Hepatocyte (in vitro differentiated cells): Measurements from ENCODE around the gene BORCS6. TPM values are rescaled to one million over a fixed set of nuclear protein-coding genes. Genes with fewer than 3 reads are reported as not detected.
A peak's percentile ranks its signal among the peaks of the same experiment; 100 is the strongest.

Experiments
- DNase-seq: peaks from one replicate; pipeline ENCODE4 v3.0.0-alpha.2; 2016; ENCODE audit warnings: low spot score
- H2AFZ ChIP-seq: fragments of 200-600 bp; sonication (generic); 2 replicates; pipeline ENCODE4 v1.6.0; 2016; ENCODE audit warnings: antibody characterized with exemption, mild to moderate bottlenecking
- H3K27ac ChIP-seq: fragments of 200-600 bp; sonication (generic); 2 replicates; pipeline ENCODE4 v1.5.1; 2016; ENCODE audit warnings: mild to moderate bottlenecking
- H3K27me3 ChIP-seq: fragments of 200-600 bp; sonication (generic); 2 replicates; pipeline ENCODE4 v1.6.1; 2016
- H3K36me3 ChIP-seq: fragments of 200-600 bp; sonication (generic); replicated peaks from 2 replicates; pipeline ENCODE4 v1.5.1; 2016; ENCODE audit warnings: low read depth; ENCODE audit not compliant: insufficient read depth
- H3K4me1 ChIP-seq: fragments of 200-600 bp; sonication (generic); 2 replicates; pipeline ENCODE4 v1.5.1; 2016; ENCODE audit warnings: mild to moderate bottlenecking, moderate library complexity; ENCODE audit not compliant: insufficient read depth
- H3K4me2 ChIP-seq: fragments of 200-600 bp; sonication (generic); 2 replicates; pipeline ENCODE4 v1.6.0; 2016
- H3K4me3 ChIP-seq: fragments of 200-600 bp; sonication (generic); 2 replicates; pipeline ENCODE4 v1.5.1; 2016; ENCODE audit warnings: mild to moderate bottlenecking
- H3K79me2 ChIP-seq: fragments of 200-600 bp; sonication (generic); 2 replicates; pipeline ENCODE4 v1.6.0; 2017; ENCODE audit warnings: mild to moderate bottlenecking
- H3K9me2 ChIP-seq: fragments of 200-600 bp; sonication (generic); replicated peaks from 2 replicates; pipeline ENCODE4 v1.6.0; 2017; ENCODE audit warnings: mild to moderate bottlenecking; ENCODE audit not compliant: insufficient read depth
- H3K9me3 ChIP-seq: fragments of 200-600 bp; sonication (generic); 2 replicates; pipeline ENCODE4 v1.5.1; 2016; ENCODE audit warnings: low read depth, mild to moderate bottlenecking
- H4K20me1 ChIP-seq: fragments of 200-600 bp; sonication (generic); 2 replicates; pipeline ENCODE4 v1.6.0; 2016; ENCODE audit warnings: mild to moderate bottlenecking; ENCODE audit not compliant: insufficient read depth, poor library complexity, severe bottlenecking
- CTCF ChIP-seq: fragments of 200-600 bp; sonication (generic); IDR thresholded peaks from 2 replicates; pipeline ENCODE4 v1.5.1; 2016; ENCODE audit warnings: antibody characterized with exemption, mild to moderate bottlenecking; ENCODE audit not compliant: poor library complexity
- EZH2 ChIP-seq: fragments of 200-600 bp; sonication (generic); IDR thresholded peaks from 2 replicates; pipeline ENCODE4 v1.6.1; 2016; ENCODE audit warnings: antibody characterized with exemption, mild to moderate bottlenecking, borderline replicate concordance
- EZH2phosphoT487 ChIP-seq: fragments of 200-600 bp; sonication (generic); IDR thresholded peaks from one replicate; pipeline ENCODE4 v1.6.1; 2018; ENCODE audit warnings: antibody characterized with exemption, mild to moderate bottlenecking, low read depth, moderate library complexity; ENCODE audit not compliant: unreplicated experiment, severe bottlenecking
- WGBS: methylation state at CpG from one replicate; pipeline ENCODE4 v1.1.6; 2016; ENCODE audit warnings: low lambda C conversion rate; ENCODE audit errors: missing lambda C conversion rate; 5-methylcytosine and 5-hydroxymethylcytosine counted together
- polyA plus RNA-seq: library from polyadenylated mRNA; unstranded; fragments of >200 nt; fragmentation: Nextera tagmentation; extraction: Ambion mirVana; gene quantifications from 2 replicates; pipeline ENCODE4 v1.2.1, GENCODE V29; 2016
- total RNA-seq: library from RNA; depleted of rRNA; stranded (reverse); fragments of >200 nt; gene quantifications from 2 replicates; pipeline ENCODE4 v1.2.3, GENCODE V29; 2014

BORCS6 gene
- total and polyA plus RNA-seq, 2 experiments from 2014 or later, result 9.4 to 10.2 TPM

GRCh38 chr17:8156246-8156992, 33.6 kb downstream of the BORCS6 start:
- no peaks in the 10 kb centered on the region for H3K27me3 ChIP-seq
- TF ChIP-seq EZH2 (no peak), CTCF (no peak), EZH2phosphoT487 (no peak)
- peak; percentile 100 for DNase-seq
- peaks cover 6% of the 10 kb centered on the region for H4K20me1 ChIP-seq
- no peaks in the 10 kb centered on the region for H3K36me3 ChIP-seq
- H3K9me3 ChIP-seq, result no peaks in the 10 kb centered on the region
- H3K79me2 ChIP-seq, result peaks cover 35% of the 10 kb centered on the region
- H2AFZ ChIP-seq, result no peak overlapping the region
- H3K9me2 ChIP-seq, result no peaks in the 10 kb centered on the region
- peak overlapping the region; percentile 87 for H3K4me2 ChIP-seq
- peaks cover 33% of the 10 kb centered on the region for H3K4me1 ChIP-seq
- peak overlapping the region; percentile 11 for H3K4me3 ChIP-seq
- peak overlapping the region; percentile 99 for H3K27ac ChIP-seq
- WGBS, result 2% methylated on average over 57 of the region's 59 CpGs

- peaks cover 30% of the 10 kb centered on the region for H3K79me2 ChIP-seq
- peak overlapping the region; percentile 11 for H3K4me3 ChIP-seq
- no peaks in the 10 kb centered on the region for H3K9me3 ChIP-seq
- peak overlapping the region; percentile 87 for H3K4me2 ChIP-seq
- WGBS, result 2% methylated on average over 11 of the region's 11 CpGs
- H3K27ac ChIP-seq, result peak overlapping the region; percentile 99
- no peaks in the 10 kb centered on the region for H3K9me2 ChIP-seq
- no peak overlapping the region for H2AFZ ChIP-seq
- no peak for DNase-seq
- H3K36me3 ChIP-seq, result no peaks in the 10 kb centered on the region
- TF ChIP-seq CTCF (no peak), EZH2phosphoT487 (no peak), EZH2 (no peak)
- H3K27me3 ChIP-seq, result no peaks in the 10 kb centered on the region
- H3K4me1 ChIP-seq, result peaks cover 29% of the 10 kb centered on the region
- H4K20me1 ChIP-seq, result peaks cover 10% of the 10 kb centered on the region
These were observed 34.1 kb downstream of the BORCS6 start for GRCh38 chr17:8155996-8156245.

- H4K20me1 ChIP-seq, result peaks cover 15% of the 10 kb centered on the region
- WGBS, result 61% methylated on average over 14 of the region's 14 CpGs
- peaks cover 33% of the 10 kb centered on the region for H3K4me1 ChIP-seq
- H3K79me2 ChIP-seq, result peaks cover 34% of the 10 kb centered on the region
- no peaks in the 10 kb centered on the region for H3K9me3 ChIP-seq
- H3K36me3 ChIP-seq, result no peaks in the 10 kb centered on the region
- H2AFZ ChIP-seq, result no peak overlapping the region
- no peaks in the 10 kb centered on the region for H3K27me3 ChIP-seq
- no peaks in the 10 kb centered on the region for H3K9me2 ChIP-seq
- DNase-seq, result peak; percentile 26
- H3K4me2 ChIP-seq, result peak overlapping the region; percentile 87
- peak overlapping the region; percentile 99 for H3K27ac ChIP-seq
- TF ChIP-seq EZH2phosphoT487 (no peak), EZH2 (no peak), CTCF (no peak)
- peak overlapping the region; percentile 11 for H3K4me3 ChIP-seq
These were observed 34.6 kb downstream of the BORCS6 start for GRCh38 chr17:8155231-8155995.
